Mesenteric fat pad (tissue), 1 donor: Measurements from ENCODE around the gene LGALS8. TPM values are rescaled to one million over a fixed set of nuclear protein-coding genes. Genes with fewer than 3 reads are reported as not detected.
"Not testable (repeated sequence)": the region's sequence is repeated elsewhere in the genome, so short reads cannot be mapped to it uniquely, and the experiment has no call there.

Experiments used
- DNase-seq: peaks from one replicate; pipeline ENCODE4 v3.0.0-alpha.2; 2020; ENCODE audit warnings: low spot score
- total RNA-seq: library from RNA; stranded (reverse); fragmentation: NEBNext Ultra II Directional; extraction: Animal tissue kit (Norgen Biotek cat#: 25700); gene quantifications from one replicate; pipeline ENCODE4 v1.2.1, GENCODE V29; 2021
- donor health status: DM: yes; HTN: yes; CAD: no.

Gene LGALS8
- total RNA-seq, 1 donor from 2014 or later, result 77.9 TPM

DNA sequence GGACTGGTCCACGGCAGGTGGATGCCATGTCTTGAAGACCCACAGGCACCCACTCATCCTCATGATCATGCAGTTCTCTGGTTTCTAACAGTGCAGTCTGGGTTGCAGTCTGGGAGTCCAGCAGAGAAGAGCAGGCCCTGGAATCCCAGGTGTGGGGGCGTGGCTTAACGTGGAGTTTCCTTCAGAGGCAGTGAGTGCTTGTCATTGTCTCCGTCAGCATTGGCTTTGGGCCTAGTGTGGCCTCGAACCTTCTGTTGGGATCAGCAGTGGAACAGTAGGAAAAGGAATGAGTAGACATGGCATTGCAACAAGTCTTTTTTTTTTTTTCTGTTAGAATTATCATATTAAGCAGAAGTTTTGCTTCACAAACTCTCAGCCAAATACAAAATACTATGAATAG lies 12.8 kb downstream of the LGALS8 start:
- DNase-seq, result no peak

DNA sequence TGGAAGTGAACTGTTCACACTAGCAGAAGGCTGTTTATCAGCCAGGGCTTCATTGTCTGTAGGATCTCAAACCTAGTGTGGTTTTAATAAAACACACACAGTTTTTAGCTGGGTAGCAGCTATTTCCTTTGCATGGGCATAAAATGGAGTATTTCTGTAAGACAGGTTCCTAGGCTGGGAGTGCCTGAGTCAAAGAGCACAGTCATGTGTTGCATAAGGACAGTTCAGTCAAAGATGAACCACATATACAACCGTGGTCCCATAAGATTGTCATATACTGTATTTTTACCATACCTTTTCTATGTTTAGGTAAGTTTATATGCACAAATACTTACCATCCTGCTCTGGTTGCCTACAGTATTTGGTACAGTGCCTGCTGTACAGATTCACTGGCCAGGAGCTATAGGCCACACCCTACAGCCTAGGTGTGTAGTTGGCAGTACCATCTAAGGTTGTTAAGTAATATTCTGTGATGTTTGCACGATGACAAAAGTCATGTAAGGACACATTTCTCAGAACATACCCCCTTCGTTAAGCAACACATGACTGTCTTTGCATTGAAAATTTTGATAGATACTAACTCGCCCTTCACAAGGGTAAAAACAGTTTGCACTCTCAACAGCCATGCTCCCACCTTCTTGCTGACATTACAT lies 17.2 kb downstream of the LGALS8 start:
- DNase-seq, result no peak

DNA sequence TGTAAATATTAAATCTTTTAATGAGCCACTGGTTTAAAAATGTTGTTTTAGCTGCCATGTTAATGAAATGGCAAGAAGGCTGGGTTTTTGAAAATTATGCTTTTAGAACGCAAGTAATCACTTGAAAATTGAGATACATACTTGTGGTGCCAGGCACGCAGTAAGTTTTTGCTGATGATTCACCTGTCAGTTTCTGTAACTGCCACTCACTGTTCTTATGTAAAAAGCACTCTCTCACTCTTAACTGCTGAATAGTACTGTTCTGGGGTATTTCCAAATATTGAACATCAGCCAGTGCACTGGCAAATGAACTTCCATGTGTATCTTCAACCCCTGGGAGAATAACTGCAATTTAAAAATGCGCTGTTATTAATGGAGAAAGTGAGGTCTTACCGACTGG lies 17.9 kb downstream of the LGALS8 start:
- DNase-seq, result no peak

DNA sequence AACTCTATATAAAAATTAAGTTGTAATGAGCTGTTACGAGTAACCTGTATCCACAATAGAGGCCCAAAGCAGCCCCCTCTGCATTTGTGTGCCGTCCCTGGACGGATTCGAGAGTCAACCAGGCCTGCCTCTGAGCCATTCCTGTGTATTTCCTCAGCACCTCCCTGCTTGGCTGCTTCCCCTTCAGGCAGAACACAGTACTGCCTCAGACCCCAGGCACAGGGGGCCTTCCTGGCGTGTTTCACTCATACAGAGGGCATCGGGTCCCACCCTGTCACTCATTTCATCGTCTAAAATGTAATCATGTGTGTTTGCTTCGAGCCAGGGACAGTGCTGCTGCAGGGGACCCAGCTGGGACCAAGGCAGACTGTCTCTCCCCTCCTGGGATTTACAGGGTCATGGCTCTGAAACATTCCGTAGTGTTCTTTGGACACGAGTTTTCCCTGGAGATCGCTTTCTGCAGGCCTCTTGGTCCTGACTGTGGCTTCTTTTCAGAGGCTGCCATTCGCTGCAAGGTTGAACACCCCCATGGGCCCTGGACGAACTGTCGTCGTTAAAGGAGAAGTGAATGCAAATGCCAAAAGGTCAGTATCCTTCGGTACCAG lies 19.4 kb downstream of the LGALS8 start:
- DNase-seq, result no peak

DNA sequence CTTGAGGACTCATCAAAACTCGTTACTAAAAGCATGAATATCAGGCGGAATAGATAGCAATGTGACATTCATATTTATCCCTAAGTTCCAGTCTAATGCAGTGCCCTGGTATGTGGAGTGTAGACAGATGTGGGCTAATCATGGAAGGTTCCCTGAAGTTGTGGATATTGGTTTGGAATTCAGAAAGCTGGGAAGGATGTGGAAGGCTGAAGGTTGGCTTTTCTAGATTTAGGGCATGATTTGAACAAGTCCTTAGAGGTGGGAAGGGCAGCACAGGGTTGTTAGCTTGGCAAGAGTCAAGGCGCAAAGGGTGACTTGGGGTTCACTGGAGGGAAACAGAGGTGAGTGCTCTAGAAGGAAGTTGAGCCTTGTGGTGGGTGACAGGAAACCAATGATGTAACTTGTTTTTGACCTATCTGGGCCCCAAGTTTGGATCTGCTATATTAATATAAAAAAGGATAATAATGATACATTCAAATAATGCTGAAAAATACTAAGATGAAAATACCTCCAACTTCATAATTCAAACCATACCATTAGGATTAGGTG lies 21.9 kb downstream of the LGALS8 start:
- no peak for DNase-seq

DNA sequence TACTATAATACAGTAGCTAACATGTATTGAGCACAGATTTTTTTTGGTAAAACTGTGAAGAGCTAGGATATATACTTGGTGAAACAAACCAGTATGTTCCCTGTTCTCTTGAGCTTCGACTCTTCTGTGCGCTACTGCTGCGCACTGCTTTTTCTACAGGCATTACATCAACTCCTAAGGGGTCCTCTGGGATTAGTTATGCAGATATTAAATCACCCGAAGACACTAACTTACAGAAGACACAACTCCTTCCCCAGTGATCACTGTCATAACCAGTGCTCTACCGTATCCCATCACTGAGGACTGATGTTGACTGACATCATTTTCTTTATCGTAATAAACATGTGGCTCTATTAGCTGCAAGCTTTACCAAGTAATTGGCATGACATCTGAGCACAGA lies 24.7 kb downstream of the LGALS8 start:
- DNase-seq, result no peak

DNA sequence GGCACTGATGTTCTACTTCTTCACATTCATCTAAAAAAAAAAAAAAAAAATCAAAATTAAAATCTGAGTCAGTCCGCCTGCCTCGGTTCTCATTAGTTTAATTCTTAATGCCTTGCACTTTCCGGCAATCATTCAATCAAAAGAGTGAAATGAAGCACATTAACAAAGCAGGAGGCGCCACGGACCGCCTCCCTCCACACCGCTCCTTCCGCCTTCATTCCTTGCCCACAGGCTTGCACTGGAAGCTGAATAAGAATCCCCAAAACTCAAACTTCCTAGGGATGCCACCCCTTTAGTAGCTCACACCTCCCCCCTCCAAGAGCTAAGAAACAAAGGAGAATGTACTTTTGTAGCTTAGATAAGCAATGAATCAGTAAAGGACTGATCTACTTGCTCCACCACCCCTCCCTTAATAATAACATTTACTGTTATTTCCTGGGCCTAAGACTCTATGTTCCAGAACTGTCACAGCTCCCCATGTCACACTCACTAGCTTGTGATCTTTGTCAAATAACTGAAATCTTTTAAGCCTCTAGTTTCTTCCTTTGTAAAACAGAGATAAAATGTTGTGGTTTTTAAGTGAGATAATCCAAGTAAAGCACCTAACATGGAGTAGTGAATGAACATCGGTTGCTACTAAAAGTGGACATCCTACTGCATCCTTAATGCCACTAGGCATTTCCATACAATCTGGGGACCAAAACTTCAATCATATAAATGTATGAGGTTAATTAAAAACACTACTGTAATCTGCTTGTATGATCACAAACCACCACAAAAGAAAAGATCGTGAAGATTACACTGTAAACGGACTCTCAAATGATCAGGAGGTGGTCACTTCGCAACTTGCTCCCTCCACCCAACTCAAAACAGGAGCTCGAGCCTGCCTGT lies 27.4 kb downstream of the LGALS8 start:
- no peak for DNase-seq

DNA sequence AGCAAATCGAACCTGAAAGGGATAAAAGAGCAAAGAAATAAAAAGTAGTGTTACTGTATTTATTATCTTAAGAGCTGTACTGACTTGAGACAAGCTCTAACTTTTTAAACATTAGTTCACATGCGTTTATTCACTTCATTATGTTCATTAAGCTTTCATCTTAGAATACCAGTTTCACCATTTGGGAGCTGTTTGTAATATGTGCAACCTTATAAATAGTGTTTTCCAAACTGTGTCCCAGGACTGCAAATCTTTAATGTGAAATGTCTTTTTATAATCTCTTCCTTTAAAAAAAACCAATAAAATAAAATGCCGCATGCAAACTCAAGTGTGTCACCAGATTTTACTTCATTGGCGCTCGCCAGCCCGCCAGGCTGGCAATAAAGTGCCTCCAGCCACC lies 28.3 kb downstream of the LGALS8 start:
- no peak for DNase-seq

DNA sequence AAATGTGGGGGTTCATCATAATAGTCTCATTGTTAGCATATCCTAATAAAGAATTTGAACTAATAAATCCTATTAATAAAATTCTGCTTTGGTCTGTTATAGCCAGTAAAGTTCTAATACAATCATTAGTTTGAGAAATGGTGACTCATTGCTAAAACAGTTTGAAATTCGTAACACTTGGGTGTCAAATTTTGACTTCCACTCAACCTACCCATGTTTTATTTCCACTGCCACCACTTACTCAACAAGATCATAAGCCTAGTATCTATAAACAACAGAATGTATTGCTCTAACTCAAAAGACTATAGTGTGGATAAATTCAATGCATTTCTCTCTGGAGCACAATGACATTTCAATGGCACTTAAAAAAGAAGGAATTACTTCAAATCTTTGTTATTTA lies 29.1 kb downstream of the LGALS8 start:
- DNase-seq, result no peak

DNA sequence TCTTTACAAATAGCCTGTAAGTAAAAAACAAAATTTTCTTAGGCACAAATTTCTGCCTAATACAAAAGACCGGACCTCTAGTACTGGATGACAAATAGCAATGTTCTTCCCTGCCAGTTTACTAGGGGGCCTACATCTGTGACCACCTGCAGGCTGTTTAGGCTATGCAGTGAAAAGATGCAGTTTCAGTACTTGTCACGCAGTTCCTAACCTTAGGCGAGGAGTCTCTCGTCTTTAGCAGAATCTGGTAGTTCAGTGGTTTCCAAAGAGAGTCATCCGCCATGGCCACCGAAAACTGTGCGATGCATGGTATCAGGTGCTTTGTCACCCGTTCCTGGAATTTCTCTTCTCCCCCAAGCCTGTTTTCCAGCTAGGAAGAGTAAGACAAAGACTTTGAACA lies 29.6 kb downstream of the LGALS8 start:
- no peak for DNase-seq

DNA sequence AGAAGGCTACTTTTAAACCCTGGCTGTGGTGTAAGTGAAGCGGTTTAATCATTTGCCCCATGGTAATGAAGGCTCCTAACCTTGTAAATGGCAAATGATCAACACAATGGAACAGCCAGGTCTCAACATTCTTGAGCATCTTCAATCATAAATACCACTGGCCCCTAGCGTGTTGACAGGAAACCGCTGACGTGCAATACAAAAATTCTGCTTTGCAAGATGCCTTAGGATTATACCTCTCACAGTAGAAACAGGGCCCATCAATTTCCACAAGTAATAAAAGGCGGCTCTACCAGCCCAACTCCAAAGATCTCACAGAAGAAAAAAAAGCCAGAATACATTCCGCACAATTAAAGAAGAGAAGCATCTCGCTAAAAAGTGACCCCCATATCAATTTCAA lies 32.8 kb downstream of the LGALS8 start:
- DNase-seq, result no peak

DNA sequence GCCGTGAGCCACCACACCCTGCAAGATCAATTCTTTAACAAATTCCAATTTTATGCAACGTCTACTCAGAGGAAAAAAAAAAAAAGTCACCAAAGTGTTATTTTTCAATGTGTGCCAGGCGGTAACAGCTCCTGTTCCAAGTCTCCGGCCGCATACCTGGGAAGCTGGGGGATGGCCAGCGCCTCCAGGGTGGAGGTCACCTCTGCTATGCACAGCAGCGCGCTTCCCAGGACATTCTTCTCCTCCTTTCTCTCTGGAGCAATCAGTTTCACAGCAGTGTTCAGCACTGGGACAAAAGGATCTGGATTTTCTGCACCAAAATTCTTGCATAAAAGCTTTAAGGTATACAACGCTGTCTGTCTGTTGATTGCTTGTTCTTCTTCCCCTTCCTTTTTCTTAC lies 34.3 kb downstream of the LGALS8 start:
- no peak for DNase-seq

DNA sequence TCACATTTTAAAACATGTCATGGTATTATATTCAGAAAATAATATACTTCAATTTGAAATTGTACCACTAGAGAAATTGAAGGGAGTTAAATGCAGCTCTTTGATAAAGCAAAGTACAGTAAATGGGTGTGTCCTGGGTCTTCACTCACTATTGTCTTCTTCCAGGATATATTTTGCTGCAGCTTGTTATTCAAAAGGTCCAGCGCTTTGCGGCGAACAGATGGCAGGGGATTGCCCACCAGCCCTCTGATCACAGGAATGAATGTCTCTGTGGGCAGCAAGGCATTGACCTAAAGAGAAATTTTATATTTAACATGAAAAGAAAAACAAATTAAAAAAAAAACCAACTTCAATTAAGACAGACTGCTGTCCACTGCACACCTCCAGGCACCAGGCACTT lies 35.1 kb downstream of the LGALS8 start:
- DNase-seq, result no peak

DNA sequence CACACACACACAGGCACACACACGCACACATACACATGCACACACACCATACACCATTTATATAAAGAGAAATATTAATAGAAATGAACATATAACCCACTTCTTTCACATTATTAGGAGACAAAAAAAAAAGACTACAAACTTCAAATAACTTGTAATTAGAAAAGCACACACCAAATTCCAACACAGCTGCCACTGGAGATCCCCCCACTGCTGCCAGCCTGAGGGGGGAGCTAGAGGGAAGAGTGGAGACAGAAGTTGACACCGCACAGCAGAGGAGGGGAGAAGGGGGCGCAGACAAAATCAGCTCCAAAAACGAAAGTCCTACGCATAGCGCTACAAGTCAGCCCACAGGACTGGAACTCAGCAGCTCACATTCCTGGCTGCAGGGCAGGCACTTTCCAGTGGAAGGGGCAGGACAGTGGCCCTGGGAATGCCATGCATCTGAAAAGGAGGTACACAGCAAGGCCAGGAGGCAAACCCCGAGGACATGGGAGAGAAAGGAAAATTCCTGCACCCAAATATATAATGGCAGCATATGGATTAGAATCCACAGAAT lies 36.5 kb downstream of the LGALS8 start:
- no peak for DNase-seq

DNA sequence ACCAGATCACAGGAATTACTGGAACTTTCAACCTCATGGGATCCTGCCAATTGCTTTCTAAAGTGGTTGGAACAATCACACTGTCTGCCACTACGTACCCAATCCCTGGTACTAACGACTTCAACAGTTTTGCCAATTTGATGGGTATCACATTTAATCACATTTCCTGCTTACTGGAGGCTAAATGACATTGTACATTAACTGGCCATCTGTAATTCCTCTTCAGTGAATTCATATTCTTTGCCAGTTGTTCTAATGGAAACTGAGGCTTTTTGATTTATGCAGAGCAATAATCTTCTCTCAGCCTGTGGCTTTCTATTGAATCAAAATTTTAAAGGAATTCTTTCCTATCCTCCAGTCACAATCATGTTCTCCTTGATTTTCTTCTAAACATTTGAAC lies 38.2 kb downstream of the LGALS8 start:
- DNase-seq, result no peak

DNA sequence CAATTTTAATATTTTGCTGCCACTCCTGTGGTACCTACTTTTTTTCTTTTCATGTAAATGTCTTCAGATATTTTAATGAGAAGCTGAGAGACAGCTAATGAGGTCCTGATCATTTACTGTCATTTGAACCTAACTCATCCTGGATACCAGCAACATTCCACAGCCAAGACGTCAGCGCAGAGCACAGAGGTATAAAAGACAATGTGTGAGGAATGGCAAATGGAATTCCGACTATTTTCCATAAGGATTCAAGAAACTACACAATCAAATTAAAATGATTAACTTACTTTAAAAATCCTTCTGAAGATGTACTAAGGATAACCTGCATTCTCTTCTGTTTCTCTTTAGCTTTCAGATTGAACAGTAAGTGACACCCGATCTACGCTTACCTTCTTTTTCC lies 41.7 kb downstream of the LGALS8 start:
- DNase-seq, result no peak

DNA sequence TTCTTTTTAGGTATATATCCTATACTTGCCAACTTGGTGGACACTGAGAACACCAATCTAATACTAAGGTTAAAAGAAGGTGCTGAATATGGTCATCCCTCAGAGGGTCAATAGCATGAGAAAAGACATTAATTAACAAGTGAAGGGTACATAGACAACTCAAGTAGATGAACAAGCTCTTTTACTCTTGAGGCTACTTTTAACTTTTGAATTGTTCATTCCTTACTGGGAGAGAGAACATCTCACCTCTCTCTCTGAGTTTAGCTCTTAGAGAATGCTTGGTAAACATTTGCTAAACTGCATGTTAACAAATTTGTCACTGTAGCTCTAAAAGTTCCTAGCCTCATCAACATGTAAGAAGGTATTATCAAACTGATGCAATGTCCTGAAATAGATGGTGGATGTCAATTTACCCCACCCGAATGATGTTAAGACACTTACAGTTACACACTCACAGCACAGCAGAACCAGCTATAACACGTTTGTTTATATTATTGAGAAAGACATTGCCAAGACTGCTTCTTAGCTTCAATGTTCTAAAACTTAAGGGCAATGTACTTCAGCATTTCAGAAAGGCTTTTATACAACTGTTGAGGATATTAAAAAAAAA lies 44.6 kb downstream of the LGALS8 start:
- DNase-seq, result no peak

DNA sequence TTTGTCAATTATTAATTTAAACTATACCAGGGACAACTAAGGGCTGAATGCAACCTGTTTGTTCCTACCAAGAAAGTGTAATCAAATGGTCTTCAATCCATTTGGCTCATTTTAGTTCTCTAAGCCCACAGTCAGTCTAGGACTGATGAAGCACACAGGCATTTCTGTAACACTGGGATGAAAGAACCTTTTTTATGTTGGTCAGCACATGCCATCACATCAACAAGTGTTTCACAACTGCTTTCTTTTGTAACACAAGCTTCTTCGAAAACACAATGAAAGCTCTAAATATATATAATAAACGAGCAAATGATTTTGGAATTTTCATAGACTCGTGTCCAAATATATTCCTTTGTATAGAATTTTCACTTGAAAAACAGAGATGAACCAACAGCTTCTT lies 51.7 kb downstream of the LGALS8 start:
- DNase-seq, result no peak

DNA sequence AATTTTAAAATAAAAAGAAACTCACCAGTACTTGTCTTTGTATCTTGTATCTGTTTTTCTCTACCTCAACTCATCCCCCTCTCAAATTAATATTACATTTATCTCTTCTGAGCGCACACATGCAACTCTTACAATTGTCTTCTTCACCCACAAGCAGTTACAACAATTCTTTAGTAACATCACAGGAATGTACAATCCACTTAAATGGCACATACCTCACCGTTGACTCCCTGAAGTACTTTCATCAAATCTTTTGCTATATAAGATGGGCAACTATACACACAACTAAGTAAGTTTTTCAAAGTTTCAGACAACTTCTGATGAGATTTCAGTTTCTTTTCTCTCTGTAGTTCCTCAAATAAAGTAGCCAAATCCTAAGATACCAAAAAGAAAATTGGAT lies 52.2 kb downstream of the LGALS8 start:
- DNase-seq, result no peak

DNA sequence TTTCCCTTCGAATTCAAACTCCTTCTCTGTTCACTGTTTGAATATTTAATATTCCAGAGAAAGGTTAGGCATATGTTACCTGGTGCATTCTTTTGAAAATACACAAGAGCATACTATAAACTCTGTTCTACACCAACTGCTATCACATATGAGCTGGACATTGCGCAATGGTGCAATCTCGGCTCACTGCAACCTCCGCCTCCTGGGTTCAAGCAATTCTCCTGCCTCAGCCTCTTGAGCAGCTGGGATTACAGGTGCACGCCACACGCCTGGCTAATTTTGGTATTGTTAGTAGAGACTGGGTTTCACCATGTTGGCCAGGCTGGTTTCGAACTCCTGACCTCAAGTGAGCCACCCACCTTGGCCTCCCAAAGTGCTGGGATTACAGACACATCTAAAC lies 53.3 kb downstream of the LGALS8 start:
- DNase-seq, result not testable (repeated sequence)

DNA sequence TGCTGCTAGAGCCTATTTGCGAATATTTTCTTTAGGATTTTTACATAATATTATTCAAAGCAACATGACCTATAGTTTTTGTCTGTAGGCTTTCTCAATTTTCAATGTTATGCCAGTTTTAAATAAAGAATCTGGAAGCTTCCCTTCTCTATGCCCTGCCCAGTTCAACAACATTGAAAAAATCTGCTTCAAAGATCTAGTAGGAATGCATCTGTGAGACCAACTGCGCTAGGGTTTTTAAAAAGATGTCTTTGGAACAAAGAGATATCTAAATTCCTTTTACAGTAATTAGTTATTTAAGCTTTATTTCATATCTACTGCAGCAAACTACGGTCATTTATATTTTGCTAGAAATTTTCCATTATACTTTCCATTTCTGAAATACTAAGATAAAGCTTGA lies 54.9 kb downstream of the LGALS8 start:
- no peak for DNase-seq
